ENCODE data around the gene DIPK2B.

DNA sequence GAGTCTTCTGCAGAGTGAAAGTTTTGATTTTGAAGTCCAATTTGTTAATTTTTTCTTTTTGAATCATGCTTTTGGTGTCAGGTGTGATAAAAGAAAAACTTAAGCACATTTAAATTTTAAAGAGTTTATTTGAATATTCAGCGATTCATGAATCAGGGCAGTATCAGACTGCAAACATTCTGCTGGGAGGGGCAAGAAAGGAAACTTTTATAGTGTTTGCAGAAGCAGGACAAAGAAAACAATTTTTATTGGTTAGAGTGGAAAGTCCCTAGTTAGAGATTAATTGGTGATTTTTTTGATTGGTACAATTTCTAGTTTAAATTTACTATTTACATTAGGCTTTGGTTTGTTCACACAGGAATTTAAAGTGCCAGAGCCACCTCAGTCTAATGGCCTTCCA, 1.5 kb upstream of the DIPK2B start:
- TF ChIP-seq EZH2 (IDR thresholded peaks at IDR 0.05; ENCODE audit: borderline replicate concordance, control insufficient read depth, low read depth, low read length) = no peak
- no peak for TF ChIP-seq POLR2AphosphoS5 (IDR thresholded peaks at IDR 0.05; ENCODE audit: low read length)
- no peak for TF ChIP-seq TCF12 (IDR thresholded peaks at IDR 0.05; ENCODE audit: low read depth, low read length)
- no peak for TF ChIP-seq RAD21 (IDR thresholded peaks at IDR 0.05; ENCODE audit: insufficient read depth, low read depth, low read length)
- TF ChIP-seq SRF (IDR thresholded peaks at IDR 0.05; ENCODE audit: low read depth in 2 of 2, low read length in 2 of 2) = no peak
- TF ChIP-seq, protein P1, sequence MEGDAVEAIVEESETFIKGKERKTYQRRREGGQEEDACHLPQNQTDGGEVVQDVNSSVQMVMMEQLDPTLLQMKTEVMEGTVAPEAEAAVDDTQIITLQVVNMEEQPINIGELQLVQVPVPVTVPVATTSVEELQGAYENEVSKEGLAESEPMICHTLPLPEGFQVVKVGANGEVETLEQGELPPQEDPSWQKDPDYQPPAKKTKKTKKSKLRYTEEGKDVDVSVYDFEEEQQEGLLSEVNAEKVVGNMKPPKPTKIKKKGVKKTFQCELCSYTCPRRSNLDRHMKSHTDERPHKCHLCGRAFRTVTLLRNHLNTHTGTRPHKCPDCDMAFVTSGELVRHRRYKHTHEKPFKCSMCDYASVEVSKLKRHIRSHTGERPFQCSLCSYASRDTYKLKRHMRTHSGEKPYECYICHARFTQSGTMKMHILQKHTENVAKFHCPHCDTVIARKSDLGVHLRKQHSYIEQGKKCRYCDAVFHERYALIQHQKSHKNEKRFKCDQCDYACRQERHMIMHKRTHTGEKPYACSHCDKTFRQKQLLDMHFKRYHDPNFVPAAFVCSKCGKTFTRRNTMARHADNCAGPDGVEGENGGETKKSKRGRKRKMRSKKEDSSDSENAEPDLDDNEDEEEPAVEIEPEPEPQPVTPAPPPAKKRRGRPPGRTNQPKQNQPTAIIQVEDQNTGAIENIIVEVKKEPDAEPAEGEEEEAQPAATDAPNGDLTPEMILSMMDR (IDR thresholded peaks at IDR 0.05 in 2 of 3, conservative IDR thresholded peaks at IDR 0.05 in 1 of 3; ENCODE audit: control insufficient read depth in 2 of 3, extremely low read depth in 1 of 3, insufficient read depth in 1 of 3, low read depth in 3 of 3, low read length in 3 of 3) = no peak

Measured in GM12878 (cell line).